ENCODE results near the gene PRKCG.

DNA sequence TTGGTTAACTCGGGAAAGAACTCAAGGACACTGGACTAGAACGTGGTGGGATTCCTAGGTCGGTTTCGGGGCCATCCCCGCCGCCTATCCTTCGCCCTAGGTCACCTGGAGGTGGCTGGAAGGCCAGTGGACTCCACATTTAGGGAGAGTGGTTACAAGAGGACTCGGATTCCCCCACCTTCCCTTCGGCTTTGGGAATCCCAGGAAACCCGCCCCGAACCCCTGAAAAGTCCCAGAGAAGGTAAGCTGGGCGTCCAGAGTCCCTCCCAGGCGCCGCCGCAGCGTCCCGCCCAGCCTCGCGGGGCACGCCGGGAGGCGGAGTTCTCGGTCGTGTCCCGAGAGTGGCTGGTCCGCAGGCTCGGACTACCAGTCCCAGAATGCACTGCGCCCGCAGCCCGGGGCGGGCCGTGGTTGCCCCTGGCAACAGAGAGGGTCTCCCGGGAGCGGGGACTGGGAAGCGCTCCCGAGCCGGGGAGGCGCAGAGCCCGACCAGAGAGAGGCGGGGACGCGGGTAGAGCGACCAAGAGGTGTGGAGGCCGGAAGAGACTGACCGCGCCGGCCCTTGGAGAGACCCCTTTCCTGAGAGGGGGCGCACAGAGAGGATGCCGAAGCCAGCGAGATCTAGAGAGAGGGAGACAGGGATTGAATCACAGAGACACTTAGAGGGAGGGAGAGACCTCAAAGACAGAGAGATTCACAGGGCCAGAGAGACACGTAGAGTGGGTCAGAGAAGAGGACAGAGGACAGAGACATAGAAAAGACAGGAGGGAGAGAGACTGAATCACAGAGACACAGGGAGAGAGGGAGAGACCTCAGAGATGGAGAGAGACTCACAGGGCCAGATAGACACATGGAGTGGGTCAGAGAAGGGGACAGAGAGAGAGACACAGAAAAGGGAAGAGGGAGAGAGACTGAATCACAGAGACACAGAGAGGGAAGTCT is 2.6 kb upstream of the PRKCG start:
- TF ChIP-seq TAF1 (IDR thresholded peaks at IDR 0.05; ENCODE audit: low read depth, low read length), result no peak
- no peak for TF ChIP-seq POLR2A (IDR thresholded peaks at IDR 0.05; ENCODE audit: low read depth, low read length)
- no peak for TF ChIP-seq POLR2AphosphoS5 (IDR thresholded peaks at IDR 0.05; ENCODE audit: low read depth, low read length)
- no peak for TF ChIP-seq POU2F2 (IDR thresholded peaks at IDR 0.05; ENCODE audit: low read depth, low read length)
- TF ChIP-seq PAX5 (IDR thresholded peaks at IDR 0.05; ENCODE audit: insufficient read depth, low read length, severe bottlenecking), result no peak
- TF ChIP-seq SPI1 (IDR thresholded peaks at IDR 0.05; ENCODE audit: low read depth, low read length), result no peak
